GM12878 (cell line): ENCODE data around the gene TMC4. TPM values are rescaled to one million over a fixed set of nuclear protein-coding genes. Genes with fewer than 3 reads are reported as not detected.
A peak's percentile ranks its signal among the peaks of the same experiment; 100 is the strongest.

Source experiments
- BHLHE40 ChIP-seq, 2 experiments: fragments of 450-650 bp in 1 of 2; IDR thresholded peaks; 2 replicates each; pipeline ENCODE4 v1.6.1; 2011 to 2017; ENCODE audit warnings: low read depth in 2 of 2, borderline replicate concordance in 1 of 2, improper control_type of control experiment in 1 of 2, low read length in 1 of 2, mild to moderate bottlenecking in 1 of 2
- CEBPZ ChIP-seq: fragments of 150-350 bp; IDR thresholded peaks from 2 replicates; pipeline ENCODE4 v1.6.1; 2016; ENCODE audit warnings: low read depth, low read length
- ELK1 ChIP-seq: IDR thresholded peaks from 2 replicates; pipeline ENCODE4 v1.6.1; 2012; ENCODE audit warnings: low read depth, low read length, improper control_type of control experiment
- ETV6 ChIP-seq, 2 experiments: fragments of 450-650 bp in 1 of 2; IDR thresholded peaks in 1 of 2; conservative IDR thresholded peaks in 1 of 2; 2 replicates each; pipeline ENCODE4 v1.6.1; 2014; ENCODE audit warnings: antibody characterized with exemption in 1 of 2, borderline replicate concordance in 1 of 2, low read depth in 1 of 2, mild to moderate bottlenecking in 1 of 2, moderate library complexity in 1 of 2
- GABPA ChIP-seq: IDR thresholded peaks from 2 replicates; pipeline ENCODE4 v1.6.1; 2014; ENCODE audit warnings: antibody characterized with exemption, low read depth, mild to moderate bottlenecking, inconsistent platforms
- LARP7 ChIP-seq: fragments of 450-650 bp; IDR thresholded peaks from 2 replicates; pipeline ENCODE4 v1.6.1; 2017; ENCODE audit warnings: mild to moderate bottlenecking
- MYC ChIP-seq: IDR thresholded peaks from 2 replicates; pipeline ENCODE4 v1.6.1; 2011; ENCODE audit warnings: mild to moderate bottlenecking, low read length, moderate library complexity, inconsistent platforms; ENCODE audit not compliant: insufficient read depth, insufficient replicate concordance, insufficient read length, severe bottlenecking
- NBN ChIP-seq: fragments of 450-650 bp; IDR thresholded peaks from 2 replicates; pipeline ENCODE4 v1.6.1; 2016
- NFIC ChIP-seq: IDR thresholded peaks from 2 replicates; pipeline ENCODE4 v1.6.1; 2012; ENCODE audit warnings: low read depth, mild to moderate bottlenecking, inconsistent platforms, low read length, moderate library complexity
- NFXL1 ChIP-seq: fragments of 450-650 bp; IDR thresholded peaks from 2 replicates; pipeline ENCODE4 v1.6.1; 2017; ENCODE audit warnings: antibody characterized with exemption, mild to moderate bottlenecking, borderline replicate concordance
- POLR2AphosphoS5 ChIP-seq: IDR thresholded peaks from 2 replicates; pipeline ENCODE4 v1.6.1; 2011; ENCODE audit warnings: mild to moderate bottlenecking, low read length, inconsistent platforms
- POU2F2 ChIP-seq: IDR thresholded peaks from 3 replicates; pipeline ENCODE4 v1.6.1; 2011; ENCODE audit warnings: low read depth, mild to moderate bottlenecking, low read length, borderline replicate concordance
- RAD51 ChIP-seq: fragments of 450-650 bp; IDR thresholded peaks from 2 replicates; pipeline ENCODE4 v1.6.1; 2016; ENCODE audit warnings: moderate library complexity, mild to moderate bottlenecking, inconsistent platforms
- RB1 ChIP-seq: fragments of 450-650 bp; formaldehyde crosslinking; IDR thresholded peaks from 2 replicates; pipeline ENCODE4 v1.6.1; 2017; ENCODE audit warnings: mild to moderate bottlenecking, borderline replicate concordance
- SMC3 ChIP-seq: IDR thresholded peaks from 2 replicates; pipeline ENCODE4 v1.6.1; 2011; ENCODE audit warnings: low read length, improper control_type of control experiment, borderline replicate concordance
- SPI1 ChIP-seq: IDR thresholded peaks from 2 replicates; pipeline ENCODE4 v1.6.1; 2011; ENCODE audit warnings: low read depth, mild to moderate bottlenecking, low read length, moderate library complexity, borderline replicate concordance; ENCODE audit not compliant: insufficient read depth
- SREBF1 ChIP-seq: IDR thresholded peaks from 2 replicates; pipeline ENCODE4 v1.6.1; 2012; ENCODE audit warnings: mild to moderate bottlenecking, low read length
- TCF12 ChIP-seq: IDR thresholded peaks from 2 replicates; pipeline ENCODE4 v1.6.1; 2011; ENCODE audit warnings: low read depth, mild to moderate bottlenecking, low read length
- USF1 ChIP-seq: IDR thresholded peaks from 2 replicates; pipeline ENCODE4 v1.6.1; 2011; ENCODE audit warnings: borderline replicate concordance, low read depth, mild to moderate bottlenecking, moderate library complexity, mixed read lengths, low read length; ENCODE audit not compliant: insufficient read depth; ENCODE audit errors: extremely low read length
- YBX1 ChIP-seq: fragments of 450-650 bp; IDR thresholded peaks from 2 replicates; pipeline ENCODE4 v1.6.1; 2016; ENCODE audit warnings: antibody characterized with exemption
- ZNF24 ChIP-seq: fragments of 450-650 bp; IDR thresholded peaks from 2 replicates; pipeline ENCODE4 v1.6.1; 2017; ENCODE audit warnings: antibody characterized with exemption, mild to moderate bottlenecking
- polyA plus RNA-seq, 11 experiments: library from polyadenylated mRNA; depleted of rRNA in 4 of 11; unstranded in 6 of 11; stranded (reverse) in 5 of 11; fragments of >200 nt; fragmentation: Nextera tagmentation in 4 of 11; fragmentation: Illumina TruSeq in 1 of 11; extraction: Ambion mirVana in 4 of 11; extraction: Trizol in 1 of 11; gene quantifications; 1 replicate in 1 of 11; 2 replicates in 10 of 11; pipeline versions ENCODE4 v1.2.1 to v1.2.3, GENCODE V29; 2011 to 2016; ENCODE audit warnings: inconsistent platforms in 2 of 11, missing spikeins in 2 of 11, low read depth in 1 of 11
- total RNA-seq, 4 experiments: library from RNA; depleted of rRNA in 3 of 4; stranded (reverse); fragments of >200 nt in 3 of 4; fragmentation: Illumina TruSeq in 1 of 4; extraction: Trizol in 1 of 4; gene quantifications; 2 replicates each; pipeline versions ENCODE4 v1.2.1 to v1.2.3, GENCODE V29; 2013 to 2021

Gene TMC4
- total and polyA plus RNA-seq, 10 of the 15 experiments (the other 5 are each of a cell fraction or from before 2014, with no cell fraction given), result 0.33 to 0.83 (median 0.74) TPM; not detected in 7

GRCh38 chr19:54115109-54116063 lies 57.6 kb downstream of the TMC4 start, which contains the start of the genes PRPF31 and TFPT (continued):
- TF ChIP-seq USF1 (no peak), NFIC (no peak), YBX1 (no peak), ZNF24 (no peak), CEBPZ (peak; percentile 38; the same call in 1 of the 2 replicates), BHLHE40 (IDR thresholded peaks at IDR 0.05; ENCODE audit: borderline replicate concordance in 1 of 2, low read depth in 2 of 2, low read length in 1 of 2) (peak; percentile 46 to 65; a peak in 1 of 4 replicates), MYC (no peak), RAD51 (peak; percentile 27; the same call in 1 of the 2 replicates), NFXL1 (no peak), LARP7 (peak; percentile 91; the same call in 1 of the 2 replicates), TCF12 (0 out of 2 replicates have a peak, but pooled peaks have one; percentile 58), POLR2AphosphoS5 (peak; percentile 92), SMC3 (no peak), RB1 (peak; percentile 96; the same call in 1 of the 2 replicates), SPI1 (no peak), GABPA (peak; percentile 83), NBN (peak; percentile 99), POU2F2 (peak; percentile 89), SREBF1 (peak; percentile 73), ETV6 (conservative IDR thresholded peaks at IDR 0.05 in 1 of 2, IDR thresholded peaks at IDR 0.05 in 1 of 2; ENCODE audit: borderline replicate concordance in 1 of 2, low read depth in 1 of 2) (peak in 1 of 2 experiments; percentile 25; a peak in 1 of 4 replicates), ELK1 (peak; percentile 63; the same call in 1 of the 2 replicates)
